HFFc6 (cell line): ENCODE results near the gene NUB1. TPM values are rescaled to one million over a fixed set of nuclear protein-coding genes. Genes with fewer than 3 reads are reported as not detected.

Experiments
- DNase-seq: peaks from one replicate; pipeline ENCODE4 v3.0.0-alpha.2; 2018
- H3K27ac Mint-ChIP-seq: 2 replicates; pipeline ENCODE4 v1.8.0; 2020; ENCODE audit warnings: mild to moderate bottlenecking, mixed read lengths
- H3K27me3 Mint-ChIP-seq: 2 replicates; pipeline ENCODE4 v1.8.0; 2021; ENCODE audit warnings: mild to moderate bottlenecking, moderate library complexity, mixed read lengths; ENCODE audit not compliant: insufficient read depth
- H3K36me3 Mint-ChIP-seq: 2 replicates; pipeline ENCODE4 v1.8.0; 2021; ENCODE audit warnings: low read depth, mixed read lengths
- H3K4me1 Mint-ChIP-seq: 2 replicates; pipeline ENCODE4 v1.8.0; 2020; ENCODE audit warnings: low read depth, mixed read lengths
- H3K4me3 Mint-ChIP-seq: 2 replicates; pipeline ENCODE4 v1.8.0; 2020; ENCODE audit warnings: mild to moderate bottlenecking, moderate library complexity, mixed read lengths
- H3K9me3 Mint-ChIP-seq: 2 replicates; pipeline ENCODE4 v1.8.0; 2020; ENCODE audit warnings: mild to moderate bottlenecking, mixed read lengths
- CTCF ChIP-seq: fragments of 200-600 bp; sonication (generic); IDR thresholded peaks from 2 replicates; pipeline ENCODE4 v1.5.0; 2021; ENCODE audit warnings: antibody characterized with exemption, mild to moderate bottlenecking
- total RNA-seq, 6 experiments: library from RNA; stranded (reverse); fragmentation: NEBNext Ultra II Directional; extraction: Animal tissue kit (Norgen Biotek cat#: 25700); gene quantifications; 2 replicates in 1 of 6; 3 replicates in 5 of 6; pipeline ENCODE4 v1.2.3, GENCODE V29; 2021

NUB1 gene
- total RNA-seq, 6 experiments from 2014 or later, result 30.6 to 37.8 (median 34.8) TPM

GRCh38 chr7:151404216-151405011 is 62.8 kb downstream of the NUB1 start:
- H3K4me3 Mint-ChIP-seq, result no peak overlapping the region
- H3K9me3 Mint-ChIP-seq, result no peaks in the 10 kb centered on the region
- H3K27me3 Mint-ChIP-seq, result peaks cover 41% of the 10 kb centered on the region
- peak; percentile 8 for DNase-seq
- H3K36me3 Mint-ChIP-seq, result no peaks in the 10 kb centered on the region
- no peak overlapping the region for H3K27ac Mint-ChIP-seq
- H3K4me1 Mint-ChIP-seq, result peaks cover 21% of the 10 kb centered on the region
- no peak for TF ChIP-seq CTCF

GRCh38 chr7:151405056-151405455 is 63.4 kb downstream of the NUB1 start:
- no peak for TF ChIP-seq CTCF
- H3K36me3 Mint-ChIP-seq, result no peaks in the 10 kb centered on the region
- peaks cover 35% of the 10 kb centered on the region for H3K27me3 Mint-ChIP-seq
- no peak overlapping the region for H3K4me3 Mint-ChIP-seq
- no peak overlapping the region for H3K27ac Mint-ChIP-seq
- H3K9me3 Mint-ChIP-seq, result no peaks in the 10 kb centered on the region
- peaks cover 21% of the 10 kb centered on the region for H3K4me1 Mint-ChIP-seq
- DNase-seq, result no peak

GRCh38 chr7:151405588-151405987 is 64.0 kb downstream of the NUB1 start:
- peaks cover 21% of the 10 kb centered on the region for H3K4me1 Mint-ChIP-seq
- no peaks in the 10 kb centered on the region for H3K36me3 Mint-ChIP-seq
- no peaks in the 10 kb centered on the region for H3K9me3 Mint-ChIP-seq
- no peak for DNase-seq
- no peak overlapping the region for H3K4me3 Mint-ChIP-seq
- peaks cover 34% of the 10 kb centered on the region for H3K27me3 Mint-ChIP-seq
- no peak for TF ChIP-seq CTCF
- no peak overlapping the region for H3K27ac Mint-ChIP-seq

- no peaks in the 10 kb centered on the region for H3K36me3 Mint-ChIP-seq
- H3K9me3 Mint-ChIP-seq, result no peaks in the 10 kb centered on the region
- no peak for TF ChIP-seq CTCF
- peaks cover 41% of the 10 kb centered on the region for H3K27me3 Mint-ChIP-seq
- no peak overlapping the region for H3K4me3 Mint-ChIP-seq
- H3K27ac Mint-ChIP-seq, result no peak overlapping the region
- H3K4me1 Mint-ChIP-seq, result peaks cover 21% of the 10 kb centered on the region
- DNase-seq, result no peak
These were observed 64.7 kb downstream of the NUB1 start for GRCh38 chr7:151406051-151406875.

- no peaks in the 10 kb centered on the region for H3K9me3 Mint-ChIP-seq
- peaks cover 49% of the 10 kb centered on the region for H3K27me3 Mint-ChIP-seq
- no peak for DNase-seq
- no peak overlapping the region for H3K27ac Mint-ChIP-seq
- TF ChIP-seq CTCF, result no peak
- H3K4me3 Mint-ChIP-seq, result no peak overlapping the region
- H3K4me1 Mint-ChIP-seq, result peaks cover 21% of the 10 kb centered on the region
- no peaks in the 10 kb centered on the region for H3K36me3 Mint-ChIP-seq
These were observed 65.4 kb downstream of the NUB1 start for GRCh38 chr7:151406886-151407583.
